NK-92 treated with Interleukin-12 subunit alpha and Interleukin-12 subunit beta, amount 100 ng/mL, for 24 hours (cell line): Measurements from ENCODE around the gene RBM19.
"Not testable (repeated sequence)": the region's sequence is repeated elsewhere in the genome, so short reads cannot be mapped to it uniquely, and the experiment has no call there.

ENCODE experiments used
- DNase-seq: peaks from one replicate; lab custom pipeline; 2025; lab: John Stamatoyannopoulos, UW

RBM19 gene

GRCh38 chr12:113833422-113833821 is 132.7 kb downstream of the RBM19 start:
- DNase-seq = no peak

GRCh38 chr12:113831476-113831875 is 134.6 kb downstream of the RBM19 start:
- no peak for DNase-seq

- DNase-seq = no peak
These were observed 135.1 kb downstream of the RBM19 start for GRCh38 chr12:113831016-113831415.

GRCh38 chr12:113829212-113829611 is 136.9 kb downstream of the RBM19 start:
- no peak for DNase-seq

- DNase-seq = no peak
These were observed 138.5 kb downstream of the RBM19 start for GRCh38 chr12:113827539-113828114.

GRCh38 chr12:113826805-113827538 is 139.2 kb downstream of the RBM19 start:
- no peak for DNase-seq

GRCh38 chr12:113825705-113826104 is 140.4 kb downstream of the RBM19 start:
- DNase-seq = no peak

- DNase-seq = no peak
These were observed 142.3 kb downstream of the RBM19 start for GRCh38 chr12:113823816-113824215.

- no peak for DNase-seq
These were observed 143.1 kb downstream of the RBM19 start for GRCh38 chr12:113823016-113823415.

- no peak for DNase-seq
These were observed 145.3 kb downstream of the RBM19 start for GRCh38 chr12:113820842-113821241.

- no peak for DNase-seq
These were observed 145.8 kb downstream of the RBM19 start for GRCh38 chr12:113820309-113820708.

- DNase-seq = no peak
These were observed 146.6 kb downstream of the RBM19 start for GRCh38 chr12:113819495-113819894.

- no peak for DNase-seq
These were observed 147.3 kb downstream of the RBM19 start for GRCh38 chr12:113818833-113819232.

- DNase-seq = no peak
These were observed 147.8 kb downstream of the RBM19 start for GRCh38 chr12:113818283-113818682.

- DNase-seq = no peak
These were observed 149.3 kb downstream of the RBM19 start for GRCh38 chr12:113816866-113817265.

GRCh38 chr12:113815031-113815430 is 151.1 kb downstream of the RBM19 start:
- no peak for DNase-seq

- no peak for DNase-seq
These were observed 152.9 kb downstream of the RBM19 start for GRCh38 chr12:113813229-113813541.

- DNase-seq = no peak
These were observed 153.5 kb downstream of the RBM19 start for GRCh38 chr12:113812411-113813228.

GRCh38 chr12:113809462-113810220 is 156.5 kb downstream of the RBM19 start:
- DNase-seq = not testable (repeated sequence)

GRCh38 chr12:113808095-113808951 is 157.8 kb downstream of the RBM19 start:
- DNase-seq = no peak

GRCh38 chr12:113805673-113806072 is 160.5 kb downstream of the RBM19 start:
- DNase-seq = no peak
